ENCODE measurements around the gene TACR1.

- TF ChIP-seq CTCF (IDR thresholded peaks at IDR 0.05) (no peak), POLR2A (IDR thresholded peaks at IDR 0.05) (no peak)
Measured at GRCh38 chr2:75166491-75166890, 32.8 kb downstream of the TACR1 start.

Data from Peyer's patch (tissue), 4 donors.